AG20443 (cell line): ENCODE results near the gene ZNF592.
A peak's percentile ranks its signal among the peaks of the same experiment; 100 is the strongest.
"Not testable (repeated sequence)": the region's sequence is repeated elsewhere in the genome, so short reads cannot be mapped to it uniquely, and the experiment has no call there.

Experiments used
- DNase-seq: peaks from one replicate; pipeline ENCODE4 v3.0.0; 2012; ENCODE audit warnings: low spot score, mixed read lengths

The ZNF592 gene

GRCh38 chr15:84748274-84749110 is at the start of gene ZNF592:
ZNF592 (plus strand) TSS chr15:84748592; CDS start chr15:84782676, 34,084 bp downstream.
- peak; percentile 95 for DNase-seq

- no peak for DNase-seq
These were observed 48.7 kb upstream of the ZNF592 start for GRCh38 chr15:84699538-84700191.

GRCh38 chr15:84702961-84703482 is 45.4 kb upstream of the ZNF592 start:
- DNase-seq = peak; percentile 40

- no peak for DNase-seq
These were observed 44.6 kb upstream of the ZNF592 start for GRCh38 chr15:84703808-84704207.

- no peak for DNase-seq
These were observed 34.0 kb upstream of the ZNF592 start for GRCh38 chr15:84714372-84714771.

GRCh38 chr15:84714821-84715220 is 33.6 kb upstream of the ZNF592 start:
- no peak for DNase-seq

- peak; percentile 23 for DNase-seq
These were observed 32.9 kb upstream of the ZNF592 start for GRCh38 chr15:84715441-84716035.

GRCh38 chr15:84716036-84716732 is 32.2 kb upstream of the ZNF592 start, which contains the start of gene SEC11A:
SEC11A (minus strand) TSS chr15:84716139; CDS start chr15:84716075, 64 bp downstream.
- peak; percentile 98 for DNase-seq

GRCh38 chr15:84721371-84721770 is 27.0 kb upstream of the ZNF592 start:
- no peak for DNase-seq

GRCh38 chr15:84722628-84723027 is 25.8 kb upstream of the ZNF592 start:
- DNase-seq = no peak

GRCh38 chr15:84725001-84725491 is 23.3 kb upstream of the ZNF592 start:
- DNase-seq = peak; percentile 63

- DNase-seq = no peak
These were observed 21.0 kb upstream of the ZNF592 start for GRCh38 chr15:84727429-84727828.

GRCh38 chr15:84731774-84732173 is 16.6 kb upstream of the ZNF592 start:
- peak; percentile 80 for DNase-seq

GRCh38 chr15:84734794-84735479 is 13.5 kb upstream of the ZNF592 start:
- DNase-seq = no peak

- DNase-seq = not testable (repeated sequence)
These were observed 12.8 kb upstream of the ZNF592 start for GRCh38 chr15:84735480-84736061.

GRCh38 chr15:84736375-84736774 is 12.0 kb upstream of the ZNF592 start:
- DNase-seq = no peak

GRCh38 chr15:84737005-84737404 is 11.4 kb upstream of the ZNF592 start:
- no peak for DNase-seq

- DNase-seq = no peak
These were observed 7.7 kb upstream of the ZNF592 start for GRCh38 chr15:84740691-84741090.

GRCh38 chr15:84741121-84741520 is 7.3 kb upstream of the ZNF592 start:
- DNase-seq = no peak

GRCh38 chr15:84747416-84748273 is 747 bp upstream of the ZNF592 start:
- DNase-seq = peak; percentile 52
